Tibial artery (tissue), 4 donors: ENCODE data around the gene REC114.

Experiments
- DNase-seq, 2 donors: peaks; one replicate each; pipeline ENCODE4 v3.0.0-alpha.2; 2019
- H3K27ac ChIP-seq, 2 donors: fragments of 200-600 bp; sonication (generic) in 1 of 2; 1 replicate in 1 of 2; 2 replicates in 1 of 2; pipeline ENCODE4 v1.5.1; 2018 to 2019; ENCODE audit warnings: mild to moderate bottlenecking in 1 of 2
- H3K27me3 ChIP-seq, 2 donors: fragments of 200-600 bp; sonication (generic) in 1 of 2; one replicate each; pipeline versions ENCODE4 v1.5.1 to v1.6.0; 2016 to 2019
- H3K36me3 ChIP-seq, 3 donors: fragments of 200-600 bp; sonication (generic) in 2 of 3; one replicate each; pipeline ENCODE4 v1.5.1; 2016 to 2019; ENCODE audit warnings: mild to moderate bottlenecking in 2 of 3
- H3K4me1 ChIP-seq, 4 donors: fragments of 200-600 bp; sonication (generic) in 2 of 4; 1 replicate in 3 of 4; 2 replicates in 1 of 4; pipeline ENCODE4 v1.5.1; 2016 to 2019
- H3K4me3 ChIP-seq, 2 donors: fragments of 200-600 bp; sonication (generic) in 1 of 2; 1 replicate in 1 of 2; 2 replicates in 1 of 2; pipeline ENCODE4 v1.5.1; 2018 to 2019; ENCODE audit warnings: mild to moderate bottlenecking in 2 of 2
- H3K9me3 ChIP-seq, 3 donors: fragments of 200-600 bp; sonication (generic) in 1 of 3; one replicate each; pipeline ENCODE4 v1.5.1; 2016 to 2019
- intact Hi-C: fragments of 100-400 bp; cut with DNase I; formaldehyde crosslinking; loops from one replicate; pipeline ENCODE4 v1.15.0; 2023; ENCODE audit warnings: low total_unique reads
- TF ChIP-seq, protein P1 (sequence below), 2 experiments: fragments of 200-600 bp in 1 of 2; fragments of 450-650 bp in 1 of 2; IDR thresholded peaks; one replicate each; pipeline ENCODE4 v1.5.1; 2017 to 2019; ENCODE audit warnings: antibody characterized with exemption in 2 of 2, mild to moderate bottlenecking in 1 of 2, moderate library complexity in 1 of 2

REC114 gene

DNA sequence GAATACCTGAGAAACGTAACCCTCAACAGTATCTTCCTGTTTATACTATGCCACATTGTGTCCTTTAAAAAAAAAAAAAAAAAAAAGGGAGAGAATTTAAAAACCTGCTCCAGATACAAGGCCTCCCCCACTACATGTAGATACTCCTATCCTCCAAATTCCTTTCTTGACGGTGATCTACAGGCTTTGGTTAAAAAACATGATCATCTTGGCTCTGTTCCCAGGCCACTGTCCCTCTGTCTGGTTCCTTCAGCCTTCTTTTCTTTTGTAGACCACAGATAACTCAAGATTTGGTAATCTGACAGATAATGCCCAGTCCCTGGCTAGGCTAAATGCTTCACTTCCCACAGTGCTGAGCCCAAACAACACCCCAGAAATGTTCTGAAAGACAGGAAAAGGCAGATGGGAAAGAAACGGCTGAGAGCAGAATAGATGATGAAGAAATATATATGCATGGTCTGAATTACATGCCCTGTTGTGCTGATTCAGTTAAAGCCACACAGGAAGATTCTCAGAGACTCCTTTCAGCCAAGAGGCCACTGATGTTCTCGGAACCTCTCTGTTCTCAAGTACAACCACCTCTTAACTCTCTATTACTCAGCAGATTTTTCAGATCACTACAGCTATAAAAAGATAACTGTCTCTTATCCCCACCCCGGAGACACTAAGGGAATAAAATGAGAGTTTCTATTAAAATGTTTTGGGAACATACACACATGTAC is 141.9 kb downstream of the REC114 start:
- no peak for DNase-seq
- no peaks in the 10 kb centered on the region for H3K27me3 ChIP-seq
- H3K4me1 ChIP-seq: no peaks in the 10 kb centered on the region
- no peak overlapping the region for H3K27ac ChIP-seq
- peaks cover 58 to 91% (median 71%) of the 10 kb centered on the region in 3 donors for H3K36me3 ChIP-seq
- intact Hi-C loops: no loop called here
- no peaks in the 10 kb centered on the region for H3K9me3 ChIP-seq
- no peak overlapping the region for H3K4me3 ChIP-seq
- TF ChIP-seq, protein P1, sequence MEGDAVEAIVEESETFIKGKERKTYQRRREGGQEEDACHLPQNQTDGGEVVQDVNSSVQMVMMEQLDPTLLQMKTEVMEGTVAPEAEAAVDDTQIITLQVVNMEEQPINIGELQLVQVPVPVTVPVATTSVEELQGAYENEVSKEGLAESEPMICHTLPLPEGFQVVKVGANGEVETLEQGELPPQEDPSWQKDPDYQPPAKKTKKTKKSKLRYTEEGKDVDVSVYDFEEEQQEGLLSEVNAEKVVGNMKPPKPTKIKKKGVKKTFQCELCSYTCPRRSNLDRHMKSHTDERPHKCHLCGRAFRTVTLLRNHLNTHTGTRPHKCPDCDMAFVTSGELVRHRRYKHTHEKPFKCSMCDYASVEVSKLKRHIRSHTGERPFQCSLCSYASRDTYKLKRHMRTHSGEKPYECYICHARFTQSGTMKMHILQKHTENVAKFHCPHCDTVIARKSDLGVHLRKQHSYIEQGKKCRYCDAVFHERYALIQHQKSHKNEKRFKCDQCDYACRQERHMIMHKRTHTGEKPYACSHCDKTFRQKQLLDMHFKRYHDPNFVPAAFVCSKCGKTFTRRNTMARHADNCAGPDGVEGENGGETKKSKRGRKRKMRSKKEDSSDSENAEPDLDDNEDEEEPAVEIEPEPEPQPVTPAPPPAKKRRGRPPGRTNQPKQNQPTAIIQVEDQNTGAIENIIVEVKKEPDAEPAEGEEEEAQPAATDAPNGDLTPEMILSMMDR (IDR thresholded peaks at IDR 0.05): no peak

DNA sequence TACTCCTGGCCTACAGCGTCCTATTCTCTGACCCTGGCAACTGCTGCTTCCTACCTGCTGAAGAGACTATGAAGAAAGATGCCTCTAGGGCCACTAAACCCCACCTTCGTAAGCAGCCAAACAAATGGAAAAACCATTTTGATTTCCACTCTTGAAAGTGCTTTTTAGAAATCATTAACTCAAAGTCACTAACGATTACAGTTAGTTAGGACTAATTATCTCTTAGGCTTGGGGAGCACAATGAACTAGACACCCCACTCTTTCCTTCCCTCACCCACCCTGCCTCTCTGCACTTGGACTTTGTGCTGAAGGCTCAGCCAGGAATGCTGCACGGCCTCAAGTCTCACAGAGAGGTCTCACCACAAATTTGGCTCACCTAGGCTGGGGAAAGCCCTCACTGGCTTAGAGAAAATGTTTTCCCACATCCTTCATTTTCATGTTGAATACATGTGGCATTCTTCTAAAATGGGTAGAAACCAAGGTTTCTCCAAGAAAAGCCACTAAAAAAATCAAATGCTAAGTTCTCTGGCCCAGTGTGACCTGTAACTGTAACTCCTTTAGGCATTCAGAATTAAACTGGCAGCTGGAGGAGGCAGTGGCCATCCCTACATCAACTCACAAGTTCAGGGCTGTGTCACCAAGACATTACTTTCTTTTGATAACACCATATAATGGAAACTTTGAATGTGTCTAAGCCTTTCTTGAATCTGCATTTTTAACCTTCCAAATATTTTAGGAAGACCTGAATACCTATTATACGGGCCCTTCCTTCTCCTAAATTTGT is 143.1 kb downstream of the REC114 start:
- Histone ChIP-seq H3K27me3 (no peaks in the 10 kb centered on the region), H3K4me3 (no peak overlapping the region), H3K4me1 (no peaks in the 10 kb centered on the region), H3K27ac (no peak overlapping the region), H3K36me3 (peaks cover 58 to 95% (median 80%) of the 10 kb centered on the region in 3 donors), H3K9me3 (no peaks in the 10 kb centered on the region)
- intact Hi-C loops: no loop called here
- TF ChIP-seq, protein P1 (IDR thresholded peaks at IDR 0.05): no peak
- DNase-seq: no peak

DNA sequence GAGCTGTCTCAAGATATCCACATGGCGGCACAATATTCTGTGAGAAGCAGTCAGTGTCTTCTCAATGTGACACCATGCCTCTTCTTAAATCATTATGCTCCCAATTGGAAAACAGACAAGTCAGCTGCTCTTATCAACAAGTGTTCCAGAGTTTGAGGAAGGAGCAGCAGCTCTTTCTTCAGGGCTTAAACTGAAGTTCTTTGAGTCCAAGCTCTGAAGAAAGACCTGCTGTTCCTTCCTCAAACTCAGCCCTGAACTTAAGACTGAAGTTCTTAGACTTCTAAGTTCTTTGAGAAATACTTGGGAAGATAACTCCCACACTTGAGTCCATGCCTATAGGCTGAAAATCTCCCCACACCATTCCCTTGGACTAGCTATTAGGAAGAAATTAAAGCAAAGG is 146.8 kb downstream of the REC114 start:
- H3K36me3 ChIP-seq: peaks cover 35 to 67% (median 59%) of the 10 kb centered on the region in 3 donors
- H3K4me1 ChIP-seq: peaks cover 0 to 26% (median 14%) of the 10 kb centered on the region in 4 donors
- TF ChIP-seq, protein P1 (IDR thresholded peaks at IDR 0.05): no peak
- H3K4me3 ChIP-seq: no peak overlapping the region
- DNase-seq: no peak
- intact Hi-C loops: no loop called here
- H3K27ac ChIP-seq: no peak overlapping the region
- no peaks in the 10 kb centered on the region for H3K27me3 ChIP-seq
- H3K9me3 ChIP-seq: no peaks in the 10 kb centered on the region

DNA sequence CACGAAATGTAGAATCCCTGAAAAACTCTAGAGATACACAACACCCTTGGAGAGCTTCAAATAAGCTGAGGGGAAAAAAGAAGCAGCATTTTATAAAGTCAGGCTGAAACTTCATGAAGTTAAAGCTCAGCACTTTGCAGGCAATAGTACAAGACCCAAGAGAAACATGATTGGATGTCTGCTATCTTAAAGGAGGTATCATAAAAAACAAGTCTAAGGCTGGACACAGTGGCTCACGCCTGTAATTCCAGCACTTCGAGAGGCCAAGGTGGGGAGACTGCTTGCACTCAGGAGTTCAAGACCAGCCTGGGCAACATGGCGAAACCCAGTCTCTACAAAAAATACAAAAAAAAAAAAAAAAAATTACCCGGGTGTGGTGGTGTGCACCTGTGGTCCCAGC is 147.3 kb downstream of the REC114 start:
- DNase-seq: no peak
- peaks cover 35 to 62% (median 54%) of the 10 kb centered on the region in 3 donors for H3K36me3 ChIP-seq
- no peak overlapping the region for H3K27ac ChIP-seq
- no peak overlapping the region for H3K4me3 ChIP-seq
- intact Hi-C loops: no loop called here
- H3K27me3 ChIP-seq: no peaks in the 10 kb centered on the region
- H3K4me1 ChIP-seq: peaks cover 0 to 30% (median 18%) of the 10 kb centered on the region in 4 donors
- no peaks in the 10 kb centered on the region for H3K9me3 ChIP-seq
- TF ChIP-seq, protein P1 (IDR thresholded peaks at IDR 0.05): no peak

DNA sequence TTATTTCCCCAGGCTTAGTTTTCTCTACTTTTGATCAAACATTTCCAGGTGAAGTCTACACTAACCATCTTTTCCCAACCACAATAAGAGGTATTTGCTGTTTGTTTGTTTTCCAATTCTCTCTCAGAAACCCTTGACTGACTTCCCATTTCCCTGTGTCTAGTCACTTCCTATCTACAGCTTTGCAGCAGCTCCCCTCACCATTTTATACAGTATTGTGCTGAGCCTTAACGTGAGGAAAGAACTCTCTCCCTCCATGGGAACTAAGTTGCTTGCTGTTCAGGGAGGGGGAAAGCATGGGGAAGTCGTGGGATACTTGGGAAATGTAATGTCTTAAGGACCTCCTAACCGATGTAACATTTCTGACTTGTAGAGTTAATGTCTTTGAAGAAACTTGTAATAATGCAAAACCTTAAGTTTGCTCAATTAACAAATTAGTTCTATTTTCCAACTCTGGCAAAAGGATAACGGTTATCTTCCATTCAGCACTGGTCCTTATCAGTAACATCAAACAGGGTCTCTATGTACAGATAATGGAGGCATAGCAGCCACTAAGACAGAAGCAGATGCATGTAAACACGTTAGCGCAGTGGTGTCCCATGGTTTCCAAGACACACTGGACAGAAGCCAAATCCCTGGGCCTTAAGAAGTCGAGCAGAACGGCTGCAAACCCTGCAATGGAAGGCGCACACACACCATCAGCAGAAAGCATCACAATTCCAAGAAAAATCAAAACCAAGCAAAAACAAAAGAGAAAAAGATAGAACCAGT is 150.5 kb downstream of the REC114 start:
- H3K27me3 ChIP-seq: no peaks in the 10 kb centered on the region
- H3K4me3 ChIP-seq: no peak overlapping the region
- H3K36me3 ChIP-seq: peaks cover 10 to 31% (median 25%) of the 10 kb centered on the region in 3 donors
- TF ChIP-seq, protein P1 (IDR thresholded peaks at IDR 0.05): no peak
- no peaks in the 10 kb centered on the region for H3K9me3 ChIP-seq
- intact Hi-C loops: no loop called here
- no peak overlapping the region for H3K27ac ChIP-seq
- no peak for DNase-seq
- H3K4me1 ChIP-seq: peaks cover 0 to 63% (median 51%) of the 10 kb centered on the region in 4 donors
